Keratinocyte (primary cell): ENCODE results near the gene GOLGB1. TPM values are rescaled to one million over a fixed set of nuclear protein-coding genes. Genes with fewer than 3 reads are reported as not detected.

Experiments used
- DNase-seq: peaks from one replicate; pipeline ENCODE4 v3.0.0-alpha.2; 2011; ENCODE audit warnings: low read depth, missing footprints, low spot score
- FAIRE-seq: peaks from 2 replicates; lab custom pipeline; 2011; peaks lifted over from hg19 to GRCh38; lab: Jason Lieb, UNC
- H2AFZ ChIP-seq: 2 replicates; pipeline ENCODE4 v1.6.0; 2012; ENCODE audit warnings: low read length, control low read depth, inconsistent platforms; ENCODE audit not compliant: control insufficient read depth
- H3K27ac ChIP-seq: 2 replicates; pipeline ENCODE4 v1.5.1; 2011; ENCODE audit warnings: low read length; ENCODE audit not compliant: control insufficient read depth, insufficient read depth
- H3K27me3 ChIP-seq: 3 replicates; pipeline ENCODE4 v1.6.0; 2011; ENCODE audit warnings: low read length; ENCODE audit not compliant: control insufficient read depth, insufficient read depth; ENCODE audit errors: extremely low read depth
- H3K36me3 ChIP-seq, 2 experiments: 2 replicates in 1 of 2; 3 replicates in 1 of 2; pipeline ENCODE4 v1.5.1; 2011; ENCODE audit warnings: low read length in 2 of 2, mild to moderate bottlenecking in 1 of 2; ENCODE audit not compliant: control insufficient read depth in 2 of 2, insufficient read depth in 2 of 2; ENCODE audit errors: extremely low read depth in 1 of 2
- H3K4me1 ChIP-seq: 3 replicates; pipeline ENCODE4 v1.5.1; 2011; ENCODE audit warnings: low read length; ENCODE audit not compliant: control insufficient read depth, insufficient read depth; ENCODE audit errors: extremely low read depth
- H3K4me2 ChIP-seq: 3 replicates; pipeline ENCODE4 v1.6.0; 2011; ENCODE audit warnings: low read depth, low read length; ENCODE audit not compliant: control insufficient read depth, insufficient read depth; ENCODE audit errors: extremely low read depth
- H3K4me3 ChIP-seq, 3 experiments: fragments of 200-600 bp in 1 of 3; sonication (generic) in 1 of 3; 2 replicates in 2 of 3; 3 replicates in 1 of 3; pipeline ENCODE4 v1.5.1; 2011 to 2016; ENCODE audit warnings: low read length in 3 of 3, mild to moderate bottlenecking in 3 of 3, control low read depth in 2 of 3, inconsistent platforms in 1 of 3, low read depth in 1 of 3, mixed read lengths in 1 of 3, mixed run types in 1 of 3, moderate library complexity in 1 of 3; ENCODE audit not compliant: control insufficient read depth in 2 of 3, insufficient read depth in 2 of 3; ENCODE audit errors: extremely low read depth in 1 of 3
- H3K79me2 ChIP-seq: 2 replicates; pipeline ENCODE4 v1.6.0; 2012; ENCODE audit warnings: low read length; ENCODE audit not compliant: control insufficient read depth, insufficient read depth
- H3K9ac ChIP-seq: 3 replicates; pipeline ENCODE4 v1.6.0; 2011; ENCODE audit warnings: low read length; ENCODE audit not compliant: control insufficient read depth, insufficient read depth; ENCODE audit errors: extremely low read depth
- H3K9me1 ChIP-seq: 3 replicates; pipeline ENCODE4 v1.6.0; 2011; ENCODE audit warnings: low read length; ENCODE audit not compliant: control insufficient read depth, insufficient read depth; ENCODE audit errors: extremely low read depth
- H3K9me3 ChIP-seq: 2 replicates; pipeline ENCODE4 v1.5.1; 2012; ENCODE audit warnings: low read depth, low read length; ENCODE audit not compliant: control insufficient read depth
- H4K20me1 ChIP-seq: 3 replicates; pipeline ENCODE4 v1.6.0; 2011; ENCODE audit warnings: low read length; ENCODE audit not compliant: control insufficient read depth, insufficient read depth; ENCODE audit errors: extremely low read depth
- EZH2 ChIP-seq: IDR thresholded peaks from one replicate; pipeline ENCODE4 v1.6.1; 2012; ENCODE audit warnings: inconsistent platforms, mild to moderate bottlenecking, low read length, moderate library complexity
- dilution Hi-C: fragments of 300-500 bp; cut with MboI; formaldehyde crosslinking; loops from one replicate; pipeline ENCODE4 v1.7.0; 2020; ENCODE audit warnings: low sequenced_read_pairs; ENCODE audit not compliant: extremely low pct_ligation_motif_present
- polyA plus RNA-seq, 5 experiments: library from polyadenylated mRNA; depleted of rRNA in 3 of 5; stranded (reverse) in 3 of 5; stranded (forward) in 1 of 5; unstranded in 1 of 5; fragments of >200 nt; gene quantifications; 1 replicate in 1 of 5; 2 replicates in 3 of 5; 3 replicates in 1 of 5; pipeline versions ENCODE4 v1.2.1 to v1.2.3, GENCODE V29; 2011 to 2012; ENCODE audit warnings: missing spikeins in 2 of 5, low read depth in 1 of 5, low replicate concordance in 1 of 5
- TF ChIP-seq, protein P1 (sequence below), 3 experiments: IDR thresholded peaks in 1 of 3; conservative IDR thresholded peaks in 1 of 3; optimal IDR thresholded peaks in 1 of 3; 2 replicates in 2 of 3; 3 replicates in 1 of 3; pipeline versions ENCODE3 to v1.5.1; 2011; ENCODE audit warnings: low read length in 3 of 3, mild to moderate bottlenecking in 3 of 3, moderate library complexity in 2 of 3, control low read depth in 1 of 3, inconsistent platforms in 1 of 3; ENCODE audit not compliant: insufficient read depth in 2 of 3; ENCODE audit errors: extremely low read depth in 1 of 3

GOLGB1 gene
- polyA plus RNA-seq, 1 donor (not counting 4 experiments of a cell fraction or from before 2014, with no cell fraction given): 21.7 TPM

- H3K79me2 ChIP-seq: no peaks in the 10 kb centered on the region
- H3K9ac ChIP-seq: no peak overlapping the region
- no peak overlapping the region for H2AFZ ChIP-seq
- FAIRE-seq (no peak), DNase-seq (no peak)
- no peaks in the 10 kb centered on the region for H3K9me1 ChIP-seq
- no peaks in the 10 kb centered on the region for H3K4me1 ChIP-seq
- H3K4me2 ChIP-seq: no peak overlapping the region
- H3K9me3 ChIP-seq: no peaks in the 10 kb centered on the region
- dilution Hi-C loops: no loop called here
- no peaks in the 10 kb centered on the region for H4K20me1 ChIP-seq
- H3K4me3 ChIP-seq: no peak overlapping the region
- TF ChIP-seq EZH2: no peak
- TF ChIP-seq, protein P1, sequence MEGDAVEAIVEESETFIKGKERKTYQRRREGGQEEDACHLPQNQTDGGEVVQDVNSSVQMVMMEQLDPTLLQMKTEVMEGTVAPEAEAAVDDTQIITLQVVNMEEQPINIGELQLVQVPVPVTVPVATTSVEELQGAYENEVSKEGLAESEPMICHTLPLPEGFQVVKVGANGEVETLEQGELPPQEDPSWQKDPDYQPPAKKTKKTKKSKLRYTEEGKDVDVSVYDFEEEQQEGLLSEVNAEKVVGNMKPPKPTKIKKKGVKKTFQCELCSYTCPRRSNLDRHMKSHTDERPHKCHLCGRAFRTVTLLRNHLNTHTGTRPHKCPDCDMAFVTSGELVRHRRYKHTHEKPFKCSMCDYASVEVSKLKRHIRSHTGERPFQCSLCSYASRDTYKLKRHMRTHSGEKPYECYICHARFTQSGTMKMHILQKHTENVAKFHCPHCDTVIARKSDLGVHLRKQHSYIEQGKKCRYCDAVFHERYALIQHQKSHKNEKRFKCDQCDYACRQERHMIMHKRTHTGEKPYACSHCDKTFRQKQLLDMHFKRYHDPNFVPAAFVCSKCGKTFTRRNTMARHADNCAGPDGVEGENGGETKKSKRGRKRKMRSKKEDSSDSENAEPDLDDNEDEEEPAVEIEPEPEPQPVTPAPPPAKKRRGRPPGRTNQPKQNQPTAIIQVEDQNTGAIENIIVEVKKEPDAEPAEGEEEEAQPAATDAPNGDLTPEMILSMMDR (optimal IDR thresholded peaks at IDR 0.05 in 1 of 3, IDR thresholded peaks at IDR 0.05 in 1 of 3, conservative IDR thresholded peaks at IDR 0.05 in 1 of 3; ENCODE audit: extremely low read depth in 1 of 3, insufficient read depth in 2 of 3, low read length in 3 of 3): no peak
- no peaks in the 10 kb centered on the region for H3K27me3 ChIP-seq
- H3K36me3 ChIP-seq: peaks cover 27% of the 10 kb centered on the region in 2 experiments
- no peak overlapping the region for H3K27ac ChIP-seq
Observed at GRCh38 chr3:121667333-121667732, 82.2 kb downstream of the GOLGB1 start.

- FAIRE-seq (no peak), DNase-seq (no peak)
- Histone ChIP-seq H4K20me1 (no peaks in the 10 kb centered on the region), H2AFZ (no peak overlapping the region), H3K79me2 (no peaks in the 10 kb centered on the region), H3K36me3 (peaks cover 25 to 27% of the 10 kb centered on the region in 2 experiments), H3K9ac (no peak overlapping the region), H3K27ac (no peak overlapping the region), H3K4me1 (peaks cover 10% of the 10 kb centered on the region), H3K4me2 (no peak overlapping the region), H3K9me1 (no peaks in the 10 kb centered on the region), H3K9me3 (no peaks in the 10 kb centered on the region), H3K27me3 (no peaks in the 10 kb centered on the region), H3K4me3 (no peak overlapping the region)
- dilution Hi-C loops: no loop called here
- TF ChIP-seq, protein P1 (optimal IDR thresholded peaks at IDR 0.05 in 1 of 3, IDR thresholded peaks at IDR 0.05 in 1 of 3, conservative IDR thresholded peaks at IDR 0.05 in 1 of 3; ENCODE audit: extremely low read depth in 1 of 3, insufficient read depth in 2 of 3, low read length in 3 of 3): no peak
- TF ChIP-seq EZH2: no peak
Observed at GRCh38 chr3:121665488-121665887, 84.1 kb downstream of the GOLGB1 start.
